Tongue (tissue), 2 donors: ENCODE results near the gene CDK5RAP2. TPM values are rescaled to one million over a fixed set of nuclear protein-coding genes. Genes with fewer than 3 reads are reported as not detected.
"Not testable (repeated sequence)": the region's sequence is repeated elsewhere in the genome, so short reads cannot be mapped to it uniquely, and the experiment has no call there.

ENCODE experiments used
- DNase-seq: peaks from one replicate; pipeline ENCODE4 v3.0.0-alpha.2; 2015
- total RNA-seq: library from RNA; depleted of rRNA; stranded (reverse); fragments of >200 nt; gene quantifications from one replicate; pipeline ENCODE4 v1.2.3, GENCODE V29; 2014

Gene CDK5RAP2
- total RNA-seq, 1 donor from 2014 or later: 71.7 TPM

GRCh38 chr9:120464176-120464886 lies 115.6 kb downstream of the CDK5RAP2 start:
- no peak for DNase-seq

- no peak for DNase-seq
Observed at GRCh38 chr9:120463765-120464164, 116.2 kb downstream of the CDK5RAP2 start.

- not testable (repeated sequence) for DNase-seq
Observed at GRCh38 chr9:120461677-120462076, 118.3 kb downstream of the CDK5RAP2 start.

- no peak for DNase-seq
Observed at GRCh38 chr9:120456218-120456617, 123.7 kb downstream of the CDK5RAP2 start.

GRCh38 chr9:120454467-120454866 lies 125.5 kb downstream of the CDK5RAP2 start:
- no peak for DNase-seq

- no peak for DNase-seq
Observed at GRCh38 chr9:120453792-120454191, 126.2 kb downstream of the CDK5RAP2 start.

GRCh38 chr9:120452631-120453030 lies 127.3 kb downstream of the CDK5RAP2 start:
- DNase-seq: no peak

- DNase-seq: no peak
Observed at GRCh38 chr9:120450916-120451315, 129.1 kb downstream of the CDK5RAP2 start.

- DNase-seq: no peak
Observed at GRCh38 chr9:120449566-120449965, 130.4 kb downstream of the CDK5RAP2 start.

- no peak for DNase-seq
Observed at GRCh38 chr9:120447959-120448500, 131.9 kb downstream of the CDK5RAP2 start.

GRCh38 chr9:120446671-120447070 lies 133.3 kb downstream of the CDK5RAP2 start:
- DNase-seq: no peak

GRCh38 chr9:120443976-120444375 lies 136.0 kb downstream of the CDK5RAP2 start:
- no peak for DNase-seq

- no peak for DNase-seq
Observed at GRCh38 chr9:120443489-120443888, 136.5 kb downstream of the CDK5RAP2 start.

- peak; percentile 11 for DNase-seq
Observed at GRCh38 chr9:120442308-120442995, 137.5 kb downstream of the CDK5RAP2 start.

- DNase-seq: no peak
Observed at GRCh38 chr9:120441426-120442307, 138.3 kb downstream of the CDK5RAP2 start.

- DNase-seq: no peak
Observed at GRCh38 chr9:120440791-120441190, 139.2 kb downstream of the CDK5RAP2 start.

GRCh38 chr9:120439926-120440325 lies 140.0 kb downstream of the CDK5RAP2 start:
- DNase-seq: no peak

- DNase-seq: no peak
Observed at GRCh38 chr9:120438836-120439546, 141.0 kb downstream of the CDK5RAP2 start.

- DNase-seq: no peak
Observed at GRCh38 chr9:120438111-120438510, 141.9 kb downstream of the CDK5RAP2 start.

GRCh38 chr9:120436983-120437475 lies 142.9 kb downstream of the CDK5RAP2 start:
- DNase-seq: no peak

- DNase-seq: no peak
Observed at GRCh38 chr9:120436446-120436845, 143.5 kb downstream of the CDK5RAP2 start.

- DNase-seq: no peak
Observed at GRCh38 chr9:120435091-120435490, 144.9 kb downstream of the CDK5RAP2 start.
